ENCODE results near the gene NOTCH3.

NOTCH3 gene

DNA sequence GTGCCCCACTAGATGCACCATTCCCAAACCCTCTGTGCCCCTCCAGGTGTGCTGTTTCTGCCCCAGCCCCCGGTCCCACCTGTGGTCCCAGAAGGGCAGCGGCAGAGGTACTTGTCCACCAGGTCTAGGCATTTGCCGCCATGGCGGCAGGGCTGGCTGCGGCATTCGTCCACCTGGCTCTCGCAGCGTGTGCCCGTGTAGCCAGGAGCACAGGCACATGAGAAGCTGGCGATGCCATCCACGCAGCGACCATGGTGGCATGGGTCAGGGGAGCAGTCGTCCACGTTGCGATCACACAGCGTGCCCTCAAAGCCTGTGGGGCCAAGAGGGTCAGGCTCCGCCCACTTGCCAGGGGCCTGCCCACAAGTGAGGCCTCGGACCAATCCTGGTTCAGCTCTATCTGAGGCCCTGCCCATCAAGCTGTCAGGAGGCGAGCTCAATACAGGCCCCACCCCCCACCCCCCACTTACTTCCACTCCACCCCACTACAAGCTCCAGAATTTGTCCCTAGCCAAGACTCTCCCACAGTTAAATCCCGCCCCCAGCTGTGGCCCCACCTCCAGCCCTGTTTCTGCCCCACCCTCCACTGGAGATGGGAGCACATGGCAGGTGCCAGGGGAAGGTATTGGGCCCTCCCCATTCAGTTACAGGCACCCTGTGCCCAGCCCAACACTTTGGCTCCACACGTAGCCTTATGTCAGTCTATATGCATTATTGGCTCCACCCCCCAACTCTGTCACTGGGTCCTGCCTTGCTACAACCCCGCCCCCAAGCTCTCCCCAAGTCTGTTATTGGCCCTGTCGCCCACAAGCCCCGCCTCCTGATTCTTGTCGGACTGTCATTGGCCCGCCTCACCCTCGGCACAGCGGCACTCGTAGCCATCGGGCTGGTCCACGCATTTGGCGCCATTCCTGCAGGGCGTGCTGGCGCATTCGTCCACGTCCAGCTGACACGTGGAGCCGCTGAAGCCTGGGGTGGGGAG, 13.5 kb downstream of the NOTCH3 start:
- H3K9ac ChIP-seq (ENCODE audit: low read depth, low read length), result no peak overlapping the region
- no peaks in the 10 kb centered on the region for H3K9me3 ChIP-seq (ENCODE audit: insufficient read depth, low read length, severe bottlenecking)
- H3K4me3 ChIP-seq (ENCODE audit: low read depth in 1 of 2, low read length in 2 of 2), result no peak overlapping the region
- H3K27ac ChIP-seq (ENCODE audit: low read length), result no peak overlapping the region
- peak; percentile 52 for DNase-seq
- H3K4me2 ChIP-seq (ENCODE audit: insufficient read depth, low read length), result no peak overlapping the region
- TF ChIP-seq EZH2 (IDR thresholded peaks at IDR 0.05; ENCODE audit: borderline replicate concordance, low read depth, low read length, severe bottlenecking), result no peak
- TF ChIP-seq, protein P1, sequence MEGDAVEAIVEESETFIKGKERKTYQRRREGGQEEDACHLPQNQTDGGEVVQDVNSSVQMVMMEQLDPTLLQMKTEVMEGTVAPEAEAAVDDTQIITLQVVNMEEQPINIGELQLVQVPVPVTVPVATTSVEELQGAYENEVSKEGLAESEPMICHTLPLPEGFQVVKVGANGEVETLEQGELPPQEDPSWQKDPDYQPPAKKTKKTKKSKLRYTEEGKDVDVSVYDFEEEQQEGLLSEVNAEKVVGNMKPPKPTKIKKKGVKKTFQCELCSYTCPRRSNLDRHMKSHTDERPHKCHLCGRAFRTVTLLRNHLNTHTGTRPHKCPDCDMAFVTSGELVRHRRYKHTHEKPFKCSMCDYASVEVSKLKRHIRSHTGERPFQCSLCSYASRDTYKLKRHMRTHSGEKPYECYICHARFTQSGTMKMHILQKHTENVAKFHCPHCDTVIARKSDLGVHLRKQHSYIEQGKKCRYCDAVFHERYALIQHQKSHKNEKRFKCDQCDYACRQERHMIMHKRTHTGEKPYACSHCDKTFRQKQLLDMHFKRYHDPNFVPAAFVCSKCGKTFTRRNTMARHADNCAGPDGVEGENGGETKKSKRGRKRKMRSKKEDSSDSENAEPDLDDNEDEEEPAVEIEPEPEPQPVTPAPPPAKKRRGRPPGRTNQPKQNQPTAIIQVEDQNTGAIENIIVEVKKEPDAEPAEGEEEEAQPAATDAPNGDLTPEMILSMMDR (IDR thresholded peaks at IDR 0.05; ENCODE audit: borderline replicate concordance, extremely low read depth, low read length, poor library complexity, severe bottlenecking), result no peak
- H3K36me3 ChIP-seq (ENCODE audit: insufficient read depth, low read length), result peaks cover 94% of the 10 kb centered on the region
- peaks cover 23% of the 10 kb centered on the region for H3K79me2 ChIP-seq (ENCODE audit: insufficient read depth, low read length)
- peaks cover 45% of the 10 kb centered on the region for H4K20me1 ChIP-seq (ENCODE audit: insufficient read depth, low read length)
- H2AFZ ChIP-seq (ENCODE audit: low read depth, low read length), result no peak overlapping the region
- peak; percentile 73 for ATAC-seq (ENCODE audit: insufficient read depth, low read depth)
- H3K27me3 ChIP-seq (ENCODE audit: insufficient read depth, low read length, poor library complexity), result no peaks in the 10 kb centered on the region
- H3K4me1 ChIP-seq (ENCODE audit: insufficient read depth, low read length), result no peaks in the 10 kb centered on the region

DNA sequence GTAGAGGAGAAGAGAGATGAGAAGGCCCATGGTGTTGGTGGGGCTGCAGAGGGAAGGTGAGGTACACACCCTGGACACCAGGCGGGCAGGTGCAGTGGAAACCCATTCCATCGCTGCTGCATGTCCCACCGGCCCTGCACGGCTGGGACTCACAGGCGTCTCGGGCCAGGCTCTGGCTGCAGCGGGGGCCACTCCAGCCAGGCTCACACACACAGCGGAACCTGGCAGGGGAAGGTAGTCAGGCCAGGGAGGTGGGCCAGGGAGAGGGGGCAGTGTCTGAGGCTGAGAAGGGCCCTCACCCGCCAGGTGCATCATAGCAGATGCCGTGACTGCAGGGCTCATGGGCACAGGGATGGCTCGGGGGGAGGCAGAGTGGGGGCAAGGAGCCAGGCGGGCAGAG, 15.6 kb downstream of the NOTCH3 start:
- H3K4me1 ChIP-seq (ENCODE audit: insufficient read depth, low read length), result no peaks in the 10 kb centered on the region
- H3K9me3 ChIP-seq (ENCODE audit: insufficient read depth, low read length, severe bottlenecking), result no peaks in the 10 kb centered on the region
- no peak overlapping the region for H3K9ac ChIP-seq (ENCODE audit: low read depth, low read length)
- TF ChIP-seq, protein P1 (IDR thresholded peaks at IDR 0.05; ENCODE audit: borderline replicate concordance, extremely low read depth, low read length, poor library complexity, severe bottlenecking), result no peak
- no peak for TF ChIP-seq EZH2 (IDR thresholded peaks at IDR 0.05; ENCODE audit: borderline replicate concordance, low read depth, low read length, severe bottlenecking)
- no peak overlapping the region for H3K4me3 ChIP-seq (ENCODE audit: low read depth in 1 of 2, low read length in 2 of 2)
- H3K4me2 ChIP-seq (ENCODE audit: insufficient read depth, low read length), result no peak overlapping the region
- no peaks in the 10 kb centered on the region for H3K27me3 ChIP-seq (ENCODE audit: insufficient read depth, low read length, poor library complexity)
- ATAC-seq (ENCODE audit: insufficient read depth, low read depth), result no peak
- peaks cover 44% of the 10 kb centered on the region for H4K20me1 ChIP-seq (ENCODE audit: insufficient read depth, low read length)
- peaks cover 94% of the 10 kb centered on the region for H3K36me3 ChIP-seq (ENCODE audit: insufficient read depth, low read length)
- H3K27ac ChIP-seq (ENCODE audit: low read length), result no peak overlapping the region
- no peak for DNase-seq
- peaks cover 12% of the 10 kb centered on the region; the same call in 1 of the 2 replicates for H3K79me2 ChIP-seq (ENCODE audit: insufficient read depth, low read length)
- H2AFZ ChIP-seq (ENCODE audit: low read depth, low read length), result no peak overlapping the region

- peaks cover 45% of the 10 kb centered on the region for H4K20me1 ChIP-seq (ENCODE audit: insufficient read depth, low read length)
- TF ChIP-seq, protein P1 (IDR thresholded peaks at IDR 0.05; ENCODE audit: borderline replicate concordance, extremely low read depth, low read length, poor library complexity, severe bottlenecking), result no peak
- no peak for TF ChIP-seq EZH2 (IDR thresholded peaks at IDR 0.05; ENCODE audit: borderline replicate concordance, low read depth, low read length, severe bottlenecking)
- no peak for DNase-seq
- H3K9ac ChIP-seq (ENCODE audit: low read depth, low read length), result no peak overlapping the region
- no peaks in the 10 kb centered on the region for H3K4me1 ChIP-seq (ENCODE audit: insufficient read depth, low read length)
- ATAC-seq (ENCODE audit: insufficient read depth, low read depth), result no peak
- no peaks in the 10 kb centered on the region for H3K27me3 ChIP-seq (ENCODE audit: insufficient read depth, low read length, poor library complexity)
- H2AFZ ChIP-seq (ENCODE audit: low read depth, low read length), result no peak overlapping the region
- no peaks in the 10 kb centered on the region for H3K9me3 ChIP-seq (ENCODE audit: insufficient read depth, low read length, severe bottlenecking)
- H3K79me2 ChIP-seq (ENCODE audit: insufficient read depth, low read length), result peaks cover 12% of the 10 kb centered on the region; the same call in 1 of the 2 replicates
- H3K4me2 ChIP-seq (ENCODE audit: insufficient read depth, low read length), result no peak overlapping the region
- H3K36me3 ChIP-seq (ENCODE audit: insufficient read depth, low read length), result peaks cover 94% of the 10 kb centered on the region
- no peak overlapping the region for H3K27ac ChIP-seq (ENCODE audit: low read length)
- H3K4me3 ChIP-seq (ENCODE audit: low read depth in 1 of 2, low read length in 2 of 2), result no peak overlapping the region
Measured at GRCh38 chr19:15184776-15185175, 16.0 kb downstream of the NOTCH3 start.
